DOHH2 (cell line): ENCODE results near the gene ODAD3.

Experiments
- H3F3A ChIP-seq: fragments of 200-600 bp; sonication (generic), shearing (Covaris generic); 2 replicates; pipeline ENCODE4 v1.6.0; 2016; ENCODE audit warnings: antibody characterized with exemption, mild to moderate bottlenecking; ENCODE audit not compliant: control insufficient read depth, insufficient read depth
- H3K27ac ChIP-seq: fragments of 200-600 bp; sonication (generic); 2 replicates; pipeline ENCODE4 v1.5.1; 2014; ENCODE audit warnings: low read depth, mild to moderate bottlenecking, low read length, moderate library complexity
- H3K27me3 ChIP-seq: fragments of 200-600 bp; sonication (generic); 2 replicates; pipeline ENCODE4 v1.6.1; 2014; ENCODE audit warnings: mild to moderate bottlenecking, low read length, mixed read lengths; ENCODE audit not compliant: control insufficient read depth
- H3K36me3 ChIP-seq: fragments of 200-600 bp; sonication (generic); 2 replicates; pipeline ENCODE4 v1.6.1; 2014; ENCODE audit warnings: mild to moderate bottlenecking, low read length, moderate library complexity, mixed read lengths; ENCODE audit not compliant: control insufficient read depth
- H3K4me1 ChIP-seq: fragments of 200-600 bp; sonication (generic); 2 replicates; pipeline ENCODE4 v1.6.1; 2014; ENCODE audit warnings: mild to moderate bottlenecking, low read length, mixed read lengths; ENCODE audit not compliant: control insufficient read depth
- H3K4me2 ChIP-seq: fragments of 200-600 bp; sonication (generic); 2 replicates; pipeline ENCODE4 v1.6.0; 2014; ENCODE audit warnings: mild to moderate bottlenecking, low read length, moderate library complexity
- H3K4me3 ChIP-seq: fragments of 200-600 bp; sonication (generic); 2 replicates; pipeline ENCODE4 v1.5.1; 2014; ENCODE audit warnings: mild to moderate bottlenecking, low read length, mixed read lengths
- H3K79me2 ChIP-seq: fragments of 200-600 bp; sonication (generic); 2 replicates; pipeline ENCODE4 v1.6.1; 2014; ENCODE audit warnings: mild to moderate bottlenecking, low read length, mixed read lengths; ENCODE audit not compliant: control insufficient read depth
- H3K9me2 ChIP-seq: fragments of 200-600 bp; sonication (generic); replicated peaks from 2 replicates; pipeline ENCODE4 v1.6.1; 2014; ENCODE audit warnings: mild to moderate bottlenecking, low read length, mixed read lengths; ENCODE audit not compliant: control insufficient read depth
- H3K9me3 ChIP-seq: fragments of 200-600 bp; sonication (generic); 2 replicates; pipeline ENCODE4 v1.6.1; 2014; ENCODE audit warnings: antibody characterized with exemption, low read length, mixed read lengths; ENCODE audit not compliant: control insufficient read depth, insufficient read depth
- H4K20me1 ChIP-seq: fragments of 200-600 bp; sonication (generic); 2 replicates; pipeline ENCODE4 v1.6.0; 2014; ENCODE audit warnings: low read depth, mild to moderate bottlenecking, antibody characterized with exemption, low read length, moderate library complexity; ENCODE audit not compliant: control insufficient read depth, insufficient read depth
- EZH2phosphoT487 ChIP-seq: fragments of 200-600 bp; sonication (generic); IDR thresholded peaks from 2 replicates; pipeline ENCODE4 v1.6.1; 2017; ENCODE audit warnings: borderline replicate concordance, mild to moderate bottlenecking, antibody characterized with exemption, low read length, moderate library complexity, mixed read lengths
- TF ChIP-seq, protein P1 (sequence below): fragments of 200-600 bp; sonication (generic); IDR thresholded peaks from one replicate; pipeline ENCODE4 v1.5.1; 2014; ENCODE audit warnings: antibody characterized with exemption, mild to moderate bottlenecking, low read depth, low read length; ENCODE audit not compliant: poor library complexity, severe bottlenecking

ODAD3 gene

DNA sequence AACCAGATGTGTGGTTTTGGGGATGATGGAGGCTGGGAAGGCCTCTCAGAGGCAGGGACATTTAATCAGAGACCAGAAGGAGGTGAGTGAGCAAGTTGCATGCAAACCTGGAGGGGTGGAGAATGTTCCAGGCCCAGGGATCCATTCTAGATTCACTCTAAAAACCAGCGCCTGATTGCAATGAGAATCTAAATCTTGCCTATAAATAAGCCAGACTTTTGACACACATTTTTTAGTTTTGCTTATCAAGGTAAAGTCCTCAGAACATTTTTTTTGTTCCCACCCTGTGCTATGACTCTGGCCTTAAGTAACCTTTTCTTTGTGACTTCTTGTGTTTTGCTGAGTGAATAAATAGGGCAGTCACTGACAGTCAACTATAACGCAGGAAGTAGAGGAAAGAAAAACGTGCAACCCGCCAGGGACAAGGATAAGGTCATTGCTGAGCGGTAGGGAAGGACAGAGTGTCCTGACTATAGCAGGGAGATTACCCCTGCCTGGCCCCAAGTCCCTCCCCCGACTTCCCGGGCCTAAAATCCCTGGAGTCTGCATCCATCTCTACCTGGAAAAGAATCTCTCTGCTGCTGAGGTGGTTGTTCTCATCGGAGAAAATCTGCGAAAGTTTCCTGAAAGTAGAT lies 30.2 kb downstream of the ODAD3 start:
- Histone ChIP-seq H3K4me2 (no peak overlapping the region), H3K9me2 (no peaks in the 10 kb centered on the region), H3F3A (no peaks in the 10 kb centered on the region), H3K27ac (no peak overlapping the region), H3K9me3 (no peaks in the 10 kb centered on the region), H3K27me3 (no peaks in the 10 kb centered on the region), H3K4me1 (no peaks in the 10 kb centered on the region), H3K79me2 (no peaks in the 10 kb centered on the region), H3K36me3 (no peaks in the 10 kb centered on the region), H3K4me3 (no peak overlapping the region), H4K20me1 (no peaks in the 10 kb centered on the region)
- TF ChIP-seq, protein P1, sequence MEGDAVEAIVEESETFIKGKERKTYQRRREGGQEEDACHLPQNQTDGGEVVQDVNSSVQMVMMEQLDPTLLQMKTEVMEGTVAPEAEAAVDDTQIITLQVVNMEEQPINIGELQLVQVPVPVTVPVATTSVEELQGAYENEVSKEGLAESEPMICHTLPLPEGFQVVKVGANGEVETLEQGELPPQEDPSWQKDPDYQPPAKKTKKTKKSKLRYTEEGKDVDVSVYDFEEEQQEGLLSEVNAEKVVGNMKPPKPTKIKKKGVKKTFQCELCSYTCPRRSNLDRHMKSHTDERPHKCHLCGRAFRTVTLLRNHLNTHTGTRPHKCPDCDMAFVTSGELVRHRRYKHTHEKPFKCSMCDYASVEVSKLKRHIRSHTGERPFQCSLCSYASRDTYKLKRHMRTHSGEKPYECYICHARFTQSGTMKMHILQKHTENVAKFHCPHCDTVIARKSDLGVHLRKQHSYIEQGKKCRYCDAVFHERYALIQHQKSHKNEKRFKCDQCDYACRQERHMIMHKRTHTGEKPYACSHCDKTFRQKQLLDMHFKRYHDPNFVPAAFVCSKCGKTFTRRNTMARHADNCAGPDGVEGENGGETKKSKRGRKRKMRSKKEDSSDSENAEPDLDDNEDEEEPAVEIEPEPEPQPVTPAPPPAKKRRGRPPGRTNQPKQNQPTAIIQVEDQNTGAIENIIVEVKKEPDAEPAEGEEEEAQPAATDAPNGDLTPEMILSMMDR, result no peak
- no peak for TF ChIP-seq EZH2phosphoT487

DNA sequence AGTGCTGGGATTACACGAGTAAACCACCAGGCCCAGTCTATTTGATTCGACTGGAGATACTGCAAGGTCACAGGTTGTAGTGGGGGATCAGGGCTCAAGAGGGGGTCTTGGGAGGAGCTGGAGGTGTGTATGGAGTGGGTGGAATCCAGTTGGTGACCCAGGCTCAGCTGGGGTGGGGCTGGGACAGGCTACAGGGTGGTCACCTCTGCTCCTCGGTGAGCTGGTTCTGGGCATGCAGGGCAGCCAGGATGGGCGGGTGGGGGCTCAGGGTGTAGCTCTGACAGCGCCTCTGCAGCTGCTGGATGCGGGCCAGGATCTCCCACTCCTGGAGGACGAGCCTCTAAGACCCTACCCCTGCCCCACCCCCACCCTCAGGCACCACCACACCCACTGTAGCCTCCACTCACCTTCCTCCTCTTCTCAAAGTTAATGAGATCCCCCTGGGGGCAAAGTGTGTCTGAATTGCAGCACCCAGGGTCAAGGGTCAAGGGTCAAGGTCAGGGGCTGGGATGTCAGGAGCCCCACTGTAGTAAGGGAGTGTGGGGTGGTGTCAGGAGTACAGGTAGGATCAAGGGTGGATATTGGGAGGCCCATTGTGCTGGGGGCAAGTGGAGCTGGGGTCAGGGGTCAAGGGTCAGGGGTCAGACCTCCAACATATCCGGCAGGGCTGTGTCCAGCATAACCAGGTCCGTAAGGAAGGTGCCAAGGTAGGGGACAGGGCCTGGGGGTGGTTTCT lies 32.9 kb downstream of the ODAD3 start:
- H3K27ac ChIP-seq, result no peak overlapping the region

DNA sequence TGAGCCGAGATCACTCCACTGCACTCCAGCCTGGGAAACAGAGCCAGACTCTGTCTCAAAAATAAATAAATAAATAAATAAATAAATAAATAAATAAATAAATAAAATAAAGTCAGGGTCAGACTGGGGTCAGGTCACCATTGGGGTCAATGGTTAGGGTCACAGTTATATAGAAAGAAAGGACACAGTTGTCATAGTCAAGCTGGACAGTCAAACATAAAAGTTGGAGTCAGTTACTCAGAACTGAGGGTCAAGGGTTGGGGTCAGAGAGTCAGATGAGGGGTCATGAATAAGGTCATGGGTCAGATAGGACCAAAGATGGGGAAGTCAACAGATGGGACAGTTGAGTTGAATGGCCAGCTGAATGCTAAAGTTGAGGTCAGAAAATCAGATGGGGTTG lies 34.1 kb downstream of the ODAD3 start:
- no peaks in the 10 kb centered on the region for H3K9me2 ChIP-seq
- no peak overlapping the region for H3K4me3 ChIP-seq
- no peaks in the 10 kb centered on the region for H3K4me1 ChIP-seq
- no peaks in the 10 kb centered on the region for H3F3A ChIP-seq
- no peak overlapping the region for H3K4me2 ChIP-seq
- H3K27me3 ChIP-seq, result no peaks in the 10 kb centered on the region
- H3K36me3 ChIP-seq, result no peaks in the 10 kb centered on the region
- no peaks in the 10 kb centered on the region for H3K79me2 ChIP-seq
- no peaks in the 10 kb centered on the region for H4K20me1 ChIP-seq
- H3K9me3 ChIP-seq, result no peaks in the 10 kb centered on the region
- TF ChIP-seq, protein P1, result no peak
- TF ChIP-seq EZH2phosphoT487, result no peak
- H3K27ac ChIP-seq, result no peak overlapping the region

More for the DNA sequence above, 32.9 kb downstream of the ODAD3 start:
- Histone ChIP-seq H3K36me3 (no peaks in the 10 kb centered on the region), H3K4me1 (no peaks in the 10 kb centered on the region), H3F3A (no peaks in the 10 kb centered on the region), H3K9me2 (no peaks in the 10 kb centered on the region), H4K20me1 (no peaks in the 10 kb centered on the region), H3K27me3 (no peaks in the 10 kb centered on the region), H3K4me3 (no peak overlapping the region), H3K9me3 (no peaks in the 10 kb centered on the region), H3K4me2 (no peak overlapping the region), H3K79me2 (no peaks in the 10 kb centered on the region)
- TF ChIP-seq EZH2phosphoT487, result no peak
- TF ChIP-seq, protein P1, result no peak
